ENCODE results near the gene GARIN5A.
A peak's percentile ranks its signal among the peaks of the same experiment; 100 is the strongest.

Gene GARIN5A

DNA sequence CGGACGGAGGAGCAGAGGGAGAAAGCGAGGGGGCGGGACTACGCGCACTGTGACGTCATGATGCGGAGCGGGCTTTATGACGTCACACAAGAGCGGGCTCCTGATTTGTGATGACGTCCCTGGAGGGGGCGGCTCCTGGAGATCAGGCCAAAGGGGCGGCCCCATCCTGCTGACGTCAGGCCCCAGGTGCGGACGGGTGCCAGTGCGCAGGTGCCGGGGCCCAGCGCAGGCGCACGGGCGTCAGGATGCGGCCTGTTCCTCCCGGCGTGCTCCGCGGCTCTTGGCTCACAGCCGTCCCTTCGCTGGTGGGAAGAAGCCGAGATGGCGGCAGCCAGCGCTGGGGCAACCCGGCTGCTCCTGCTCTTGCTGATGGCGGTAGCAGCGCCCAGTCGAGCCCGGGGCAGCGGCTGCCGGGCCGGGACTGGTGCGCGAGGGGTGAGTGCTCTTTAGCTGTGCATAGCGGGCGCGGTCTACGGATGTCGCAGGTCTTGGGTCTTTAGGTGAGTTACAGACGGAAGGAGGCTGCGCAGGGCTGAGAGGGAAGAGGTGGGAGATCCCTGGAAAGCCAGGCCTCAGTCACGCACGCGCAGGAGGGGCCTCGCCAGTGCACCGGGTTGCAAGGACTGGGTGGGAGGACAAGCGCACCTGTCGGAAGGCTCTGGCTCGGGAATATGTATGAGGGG is at the start of gene GARIN5A, which contains the start of gene EMC10:
GARIN5A (minus strand) TSS at position 625 of the 683 bp plus-strand sequence; CDS start at position 165, 460 bp downstream.
EMC10 (plus strand) TSS at position 284 of the 683 bp plus-strand sequence; CDS start at position 322, 38 bp downstream.
- peak; percentile 91 to 92 for DNase-seq (ENCODE audit: low read depth in 2 of 2)

- no peak for DNase-seq (ENCODE audit: low read depth in 2 of 2)
These were observed 46.2 kb upstream of the GARIN5A start for GRCh38 chr19:50522881-50523280.

GRCh38 chr19:50520822-50521465 is 44.3 kb upstream of the GARIN5A start:
- DNase-seq (ENCODE audit: low read depth in 2 of 2), result no peak

DNA sequence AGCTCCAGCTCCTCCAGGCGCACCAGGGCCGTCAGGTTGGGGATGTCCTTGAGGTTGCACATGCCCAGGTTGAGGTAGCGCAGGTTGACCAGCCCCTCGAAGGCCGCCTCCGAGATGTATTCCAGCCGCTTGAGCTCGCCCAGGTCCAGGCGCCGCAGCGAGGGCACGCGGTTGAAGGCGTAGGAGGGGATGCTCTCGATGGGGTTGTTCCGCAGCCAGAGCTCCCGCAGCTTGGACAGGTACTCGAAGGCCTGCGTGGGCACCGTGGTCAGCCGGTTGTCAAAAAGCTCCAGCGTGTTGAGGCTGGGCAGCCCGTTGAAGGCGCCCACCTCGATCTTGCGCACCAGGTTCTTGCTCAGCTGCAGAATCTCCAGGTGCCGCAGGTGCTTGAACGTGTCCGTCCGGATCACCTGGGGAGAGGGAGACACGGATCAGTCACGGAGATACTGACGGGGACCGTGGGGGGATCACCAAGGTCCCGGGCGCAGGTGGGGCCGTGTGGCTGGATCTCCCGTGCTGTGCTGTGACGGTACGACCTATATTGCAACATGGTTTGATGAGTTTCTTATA is 42.4 kb upstream of the GARIN5A start:
- no peak for DNase-seq (ENCODE audit: low read depth in 2 of 2)

DNA sequence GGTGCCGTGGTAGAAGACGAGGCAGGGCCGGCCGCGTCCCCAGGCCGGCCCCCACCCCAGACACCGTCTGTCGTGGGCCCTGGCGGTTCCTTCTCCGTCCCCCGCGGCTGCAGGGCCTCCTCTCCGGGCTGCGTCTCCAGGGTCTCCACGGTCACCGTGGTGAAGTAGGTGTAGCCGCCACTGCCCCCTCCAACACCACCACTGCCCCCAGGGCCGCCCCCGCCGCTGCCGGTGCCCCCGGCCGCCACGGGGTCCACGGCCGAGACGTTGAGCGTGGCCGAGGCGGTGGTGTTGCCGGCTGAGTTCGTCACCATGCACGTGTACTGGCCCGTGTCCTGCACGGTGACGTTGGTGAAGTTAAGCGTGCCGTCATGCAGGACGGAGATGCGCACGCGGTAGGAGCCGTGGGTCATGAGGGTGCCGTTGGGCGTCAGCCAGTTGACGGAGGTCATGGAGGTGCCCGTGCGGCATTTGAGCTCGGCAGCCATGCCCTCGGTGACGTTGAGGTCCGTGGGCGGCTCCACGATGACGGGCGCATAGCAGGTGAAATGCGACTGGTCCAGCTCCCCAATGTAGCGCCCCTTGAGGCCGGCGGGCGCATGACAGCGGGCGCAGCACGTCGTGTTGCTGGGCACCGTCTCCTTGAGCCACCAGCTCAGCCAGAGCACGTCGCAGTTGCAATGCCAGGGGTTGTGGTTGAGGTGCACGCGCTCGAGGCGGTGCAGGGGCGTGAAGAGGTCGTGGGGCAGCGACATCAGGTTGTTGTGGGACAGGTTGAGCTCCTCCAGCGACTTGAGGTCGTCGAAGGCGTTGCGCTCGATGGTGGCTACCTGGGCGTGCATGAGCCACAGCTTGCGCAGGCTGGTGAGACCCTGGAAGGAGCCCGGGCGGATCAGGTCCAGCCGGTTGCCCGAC is 41.7 kb upstream of the GARIN5A start:
- peak in 1 of 2 donors; percentile 9 for DNase-seq (ENCODE audit: low read depth in 2 of 2)

DNA sequence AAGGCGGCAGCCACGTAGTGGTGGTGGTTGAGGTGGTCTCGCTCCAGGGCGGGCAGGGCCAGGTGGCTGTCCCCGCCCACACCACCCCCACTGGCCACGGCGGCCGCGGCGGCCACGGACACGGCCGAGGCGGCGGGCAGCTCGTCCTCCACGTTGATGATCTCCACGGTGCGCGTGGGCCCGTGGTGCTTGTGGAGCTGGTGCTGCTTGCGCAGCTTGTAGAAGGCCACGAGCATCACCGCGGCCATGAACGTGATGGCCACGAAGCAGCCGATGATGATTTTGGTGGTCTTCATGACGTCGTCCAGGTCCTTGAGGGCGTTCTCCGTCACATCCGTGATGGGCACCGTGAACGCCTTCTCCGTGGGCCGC is 41.0 kb upstream of the GARIN5A start:
- no peak for DNase-seq (ENCODE audit: low read depth in 2 of 2)

DNA sequence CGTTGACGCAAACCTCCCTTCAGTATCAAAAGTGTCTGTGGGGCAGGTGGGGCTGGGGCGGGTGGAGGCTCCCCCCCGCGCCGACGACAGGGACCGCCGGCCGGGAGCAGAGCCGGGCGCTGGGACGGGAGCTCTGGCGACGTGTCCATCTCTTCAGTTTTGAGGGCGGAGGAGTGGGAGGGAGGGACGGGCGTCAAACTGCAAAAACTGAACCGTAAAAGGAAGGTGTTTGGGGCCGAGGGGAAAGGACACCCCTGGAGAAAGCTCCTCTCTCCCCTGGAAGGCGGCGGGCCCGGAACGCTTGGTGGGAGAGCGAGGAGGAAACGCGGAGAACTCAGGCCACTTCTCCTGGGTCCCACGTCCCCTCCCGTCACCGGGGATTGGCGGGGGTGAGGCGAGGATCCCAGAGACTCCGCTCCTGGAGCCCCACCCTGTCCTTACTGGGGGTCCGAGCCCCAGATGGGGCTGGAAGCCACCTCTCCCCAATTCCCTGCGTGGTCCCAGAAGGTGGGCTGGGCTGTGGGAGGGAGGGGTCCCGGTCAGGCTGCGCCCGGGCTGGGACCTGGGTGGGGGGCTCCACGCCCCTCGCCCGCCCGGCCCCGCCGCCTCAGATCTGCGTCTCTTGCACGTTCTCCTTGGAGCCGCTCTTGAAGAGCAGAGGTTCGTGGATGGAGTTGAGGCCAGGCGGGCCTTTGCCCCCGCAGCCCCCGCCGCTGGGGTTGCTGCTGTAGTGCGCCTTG is 40.5 kb upstream of the GARIN5A start:
- DNase-seq (ENCODE audit: low read depth in 2 of 2), result no peak

DNA sequence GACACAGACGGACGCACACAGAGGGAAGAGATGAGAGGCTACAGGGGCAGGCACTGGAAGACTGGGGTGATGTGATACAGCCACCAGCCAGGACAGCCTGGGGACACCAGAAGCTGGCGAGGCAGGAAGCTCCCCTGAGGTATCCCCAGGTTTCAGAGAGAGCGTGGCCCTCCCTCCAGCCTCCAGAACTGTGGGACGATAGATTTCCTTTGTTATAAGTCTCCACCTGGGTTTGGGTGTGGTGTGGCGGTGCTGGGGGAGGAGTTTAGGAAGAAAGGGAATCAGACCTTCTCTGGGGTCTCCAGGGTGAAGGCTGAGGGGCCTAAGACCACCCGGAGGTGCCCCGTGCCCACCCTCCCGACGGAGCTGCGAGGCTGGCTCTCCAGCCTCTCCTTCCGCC is 39.8 kb upstream of the GARIN5A start:
- no peak for DNase-seq (ENCODE audit: low read depth in 2 of 2)

GRCh38 chr19:50515168-50515561 is 38.5 kb upstream of the GARIN5A start:
- DNase-seq (ENCODE audit: low read depth in 2 of 2), result no peak

DNA sequence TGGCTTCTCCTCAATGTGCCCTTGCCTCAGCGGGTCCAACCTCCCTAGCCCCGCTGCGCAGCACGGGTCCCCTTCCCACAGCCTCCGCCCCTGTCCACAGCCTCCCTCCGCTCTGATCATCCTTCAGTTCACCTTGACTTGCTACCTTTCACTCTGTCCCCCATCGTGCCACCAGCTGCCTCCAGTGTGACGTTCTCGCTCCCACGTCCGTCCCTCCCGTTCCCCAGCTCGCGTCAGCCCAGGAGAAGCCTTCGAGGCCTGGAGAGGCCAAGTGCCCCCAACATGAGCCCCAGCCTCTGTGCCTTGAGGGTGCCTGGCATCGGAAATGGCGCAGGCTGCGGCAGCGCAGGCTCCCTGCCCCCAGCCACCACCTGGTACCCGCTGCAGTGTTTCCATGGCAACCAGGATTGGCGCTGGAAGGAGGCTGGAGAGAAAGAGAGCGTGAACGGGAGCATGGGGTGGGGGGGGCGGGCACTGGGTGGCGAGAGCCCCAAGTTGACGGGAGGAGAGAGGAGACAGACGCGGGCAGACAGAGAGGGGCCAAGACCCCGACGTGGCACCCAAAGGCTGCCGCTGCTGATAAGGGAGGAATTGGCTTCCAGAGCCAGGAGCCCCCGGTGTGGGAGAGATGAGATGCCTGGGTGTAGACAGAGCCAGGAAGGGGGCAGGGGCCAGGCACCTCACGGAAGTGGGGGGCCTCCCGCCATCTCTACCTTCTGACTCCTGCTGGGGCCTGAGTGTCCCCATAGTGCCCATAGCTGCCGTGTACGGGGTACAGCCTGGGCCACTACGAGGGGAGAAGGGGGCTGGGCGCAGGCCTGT is 37.9 kb upstream of the GARIN5A start:
- no peak for DNase-seq (ENCODE audit: low read depth in 2 of 2)

DNA sequence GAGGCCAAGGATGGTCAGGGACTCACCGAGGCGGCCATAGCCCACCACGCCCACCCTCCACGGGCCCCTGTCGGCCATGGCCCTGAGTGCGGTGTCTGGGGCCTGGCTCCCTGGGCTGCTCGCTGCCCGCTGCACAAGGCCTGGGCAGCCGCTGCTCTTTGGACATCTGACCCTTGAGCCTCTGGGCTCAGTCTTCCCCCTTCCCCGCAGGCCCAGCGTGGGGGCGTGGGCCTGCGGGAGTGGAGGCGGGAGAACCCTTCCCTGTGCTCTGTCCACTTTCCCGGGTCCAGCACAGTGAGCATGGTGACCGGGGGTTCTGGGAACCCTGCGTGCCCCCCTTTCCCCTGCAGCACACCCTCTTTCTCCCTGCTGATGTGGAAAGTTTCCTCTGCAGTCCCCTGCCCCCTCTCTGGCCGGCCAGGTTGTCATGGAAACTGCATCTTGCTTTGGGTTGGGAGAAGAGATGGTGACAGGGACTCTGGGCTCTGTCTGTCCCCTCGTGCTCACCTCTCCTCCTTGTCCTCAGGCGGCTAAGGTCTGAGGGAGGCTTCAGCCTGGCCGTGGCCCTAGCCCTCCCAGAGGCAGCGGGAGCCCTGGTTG is 37.2 kb upstream of the GARIN5A start, which contains the start of gene ASPDH:
ASPDH (minus strand) TSS at position 168 of the 600 bp plus-strand sequence; CDS start at position 78, 90 bp downstream.
- DNase-seq (ENCODE audit: low read depth in 2 of 2), result no peak

GRCh38 chr19:50512999-50513745 is 36.5 kb upstream of the GARIN5A start:
- DNase-seq (ENCODE audit: low read depth in 2 of 2), result no peak

DNA sequence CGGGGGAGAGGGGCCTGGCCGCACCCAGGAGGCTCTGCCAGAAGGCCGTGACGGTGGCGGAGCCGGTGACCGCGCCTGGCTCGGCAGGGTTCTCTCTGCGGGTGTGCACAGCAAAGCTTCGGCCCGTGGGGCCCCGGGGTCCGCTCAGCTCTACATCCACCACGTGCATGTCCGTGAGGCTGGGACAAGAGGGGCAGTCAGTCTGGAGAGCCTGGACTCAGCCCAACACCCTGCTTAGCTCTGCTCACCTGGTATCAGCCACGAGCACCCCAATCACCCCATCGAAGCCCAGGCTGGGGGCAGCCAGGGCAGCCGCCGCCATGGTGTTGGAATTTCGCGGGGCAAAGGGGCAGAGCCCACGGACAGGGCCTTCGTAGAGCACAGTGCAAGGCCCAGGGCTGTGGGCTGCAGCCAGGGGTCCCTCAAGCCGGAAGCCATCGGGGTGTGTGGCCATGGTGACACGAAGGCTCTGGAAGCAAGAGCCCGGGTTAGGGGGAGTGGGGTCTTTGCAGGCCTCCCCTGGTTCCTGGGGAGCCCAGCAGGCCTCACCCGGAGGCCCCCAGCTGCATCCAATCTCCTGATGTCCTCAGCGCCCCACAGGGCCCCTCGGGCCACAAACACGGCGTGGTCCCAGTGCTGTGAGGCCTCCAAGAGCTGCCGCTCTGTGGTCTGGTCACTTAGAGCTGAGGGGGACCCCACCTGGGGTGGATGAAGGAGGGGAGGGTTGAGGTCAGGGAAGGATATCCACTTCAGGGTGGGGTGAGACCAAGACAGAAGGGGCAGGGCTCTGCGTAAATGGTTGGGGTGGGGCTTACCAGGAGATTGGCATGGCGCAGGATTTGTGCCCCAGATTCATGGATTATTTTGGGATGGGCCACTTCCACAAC is 35.7 kb upstream of the GARIN5A start:
- no peak for DNase-seq (ENCODE audit: low read depth in 2 of 2)

- peak; percentile 93 for DNase-seq (ENCODE audit: low read depth in 2 of 2)
These were observed 34.6 kb upstream of the GARIN5A start, which contains the start of gene JOSD2 for GRCh38 chr19:50511069-50511822. Gene JOSD2 (minus strand): TSS chr19:50511191. CDS start chr19:50510431, 760 bp downstream.

- no peak for DNase-seq (ENCODE audit: low read depth in 2 of 2)
These were observed 34.0 kb upstream of the GARIN5A start for GRCh38 chr19:50510700-50511068.

- DNase-seq (ENCODE audit: low read depth in 2 of 2), result no peak
These were observed 33.5 kb upstream of the GARIN5A start for GRCh38 chr19:50510121-50510670.

- DNase-seq (ENCODE audit: low read depth in 2 of 2), result no peak
These were observed 32.7 kb upstream of the GARIN5A start for GRCh38 chr19:50509366-50509765.
